Endothelial cell of umbilical vein (primary cell): ENCODE data around the gene LUC7L2.
"Not testable (repeated sequence)": the region's sequence is repeated elsewhere in the genome, so short reads cannot be mapped to it uniquely, and the experiment has no call there.

ENCODE experiments used
- CTCF ChIP-seq, 2 donors: IDR thresholded peaks; 1 replicate in 1 of 2; 2 replicates in 1 of 2; pipeline ENCODE4 v1.5.1; 2011; ENCODE audit warnings: low read length in 2 of 2, mild to moderate bottlenecking in 2 of 2, moderate library complexity in 2 of 2, control low read depth in 1 of 2, inconsistent platforms in 1 of 2, low read depth in 1 of 2; ENCODE audit not compliant: insufficient read depth in 1 of 2; ENCODE audit errors: extremely low read depth in 1 of 2
- EZH2 ChIP-seq: IDR thresholded peaks from 2 replicates; pipeline ENCODE4 v1.6.1; 2012; ENCODE audit warnings: borderline replicate concordance, low read depth, mild to moderate bottlenecking, moderate library complexity, low read length, inconsistent platforms; ENCODE audit not compliant: severe bottlenecking
- POLR2A ChIP-seq: IDR thresholded peaks from 2 replicates; pipeline ENCODE4 v1.6.1; 2012; ENCODE audit warnings: low read depth, mild to moderate bottlenecking, control low read depth, low read length

DNA sequence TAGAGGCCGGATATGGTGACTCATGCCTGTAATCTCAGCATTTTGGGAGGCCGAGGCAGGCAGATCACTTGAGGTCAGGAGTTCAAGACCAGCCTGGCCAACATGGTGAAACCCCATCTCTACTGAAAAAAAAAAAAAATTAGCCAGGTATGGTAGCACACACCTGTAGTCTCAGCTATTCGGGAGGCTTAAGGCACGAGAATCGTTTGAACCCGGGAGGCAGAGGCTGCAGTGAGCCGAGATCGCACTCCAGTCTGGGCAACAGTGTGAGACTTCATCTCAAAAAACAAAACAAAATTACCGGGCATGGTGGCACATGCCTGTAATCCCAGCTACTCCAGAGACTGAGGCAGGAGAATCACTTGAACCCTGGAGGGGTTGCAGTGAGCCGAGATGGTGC is 66.0 kb downstream of the LUC7L2 start:
- TF ChIP-seq POLR2A; CTCF (IDR thresholded peaks at IDR 0.05; ENCODE audit: extremely low read depth in 1 of 2, insufficient read depth in 1 of 2, low read depth in 1 of 2, low read length in 2 of 2); EZH2: not testable (repeated sequence)
